SK-N-SH (cell line): Measurements from ENCODE around the gene FOXF2.

Experiments used
- MXI1 ChIP-seq: IDR thresholded peaks from 2 replicates; pipeline ENCODE4 v1.6.1; 2012; ENCODE audit warnings: mild to moderate bottlenecking, low read depth, low read length, improper control_type of control experiment
- POLR2AphosphoS5 ChIP-seq: IDR thresholded peaks from 2 replicates; pipeline ENCODE4 v1.6.1; 2012; ENCODE audit warnings: low read depth, low read length
- RFX5 ChIP-seq: IDR thresholded peaks from 2 replicates; pipeline ENCODE4 v1.6.1; 2012; ENCODE audit warnings: mild to moderate bottlenecking, improper control_type of control experiment, low read length
- TF ChIP-seq, protein P1 (sequence below): fragments of 200-600 bp; sonication (generic); IDR thresholded peaks from 2 replicates; pipeline ENCODE4 v1.6.1; 2017; ENCODE audit warnings: antibody characterized with exemption, mild to moderate bottlenecking, moderate library complexity
- TF ChIP-seq, protein P2 (sequence below): IDR thresholded peaks from 2 replicates; pipeline ENCODE4 v1.4.0; 2012; ENCODE audit warnings: low read depth

DNA sequence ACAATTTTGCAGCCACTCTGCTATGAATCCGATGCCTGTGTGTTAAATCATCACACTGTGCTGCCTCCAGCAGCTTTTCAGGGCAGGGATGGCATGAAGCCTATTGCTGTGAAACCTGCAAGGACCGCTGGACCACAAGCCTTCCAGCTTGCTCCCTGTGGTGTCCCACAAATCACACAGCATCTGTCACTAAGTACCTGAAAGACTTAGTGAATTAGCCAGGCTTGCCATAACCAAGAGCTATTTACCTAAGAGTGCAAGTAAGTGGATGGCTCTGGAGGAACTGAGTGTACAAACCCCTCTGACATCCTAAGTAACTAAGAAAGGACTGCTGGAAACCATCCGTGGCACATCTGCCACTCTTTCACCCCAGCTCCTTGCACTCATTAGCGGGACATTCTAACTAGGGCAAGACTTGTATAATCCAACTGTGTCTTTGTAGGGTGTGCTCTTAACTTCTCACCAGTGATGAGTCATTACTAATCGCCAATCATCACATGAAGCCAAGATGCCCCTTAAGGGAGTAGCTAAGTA, 42.8 kb upstream of the FOXF2 start:
- TF ChIP-seq, protein P1, sequence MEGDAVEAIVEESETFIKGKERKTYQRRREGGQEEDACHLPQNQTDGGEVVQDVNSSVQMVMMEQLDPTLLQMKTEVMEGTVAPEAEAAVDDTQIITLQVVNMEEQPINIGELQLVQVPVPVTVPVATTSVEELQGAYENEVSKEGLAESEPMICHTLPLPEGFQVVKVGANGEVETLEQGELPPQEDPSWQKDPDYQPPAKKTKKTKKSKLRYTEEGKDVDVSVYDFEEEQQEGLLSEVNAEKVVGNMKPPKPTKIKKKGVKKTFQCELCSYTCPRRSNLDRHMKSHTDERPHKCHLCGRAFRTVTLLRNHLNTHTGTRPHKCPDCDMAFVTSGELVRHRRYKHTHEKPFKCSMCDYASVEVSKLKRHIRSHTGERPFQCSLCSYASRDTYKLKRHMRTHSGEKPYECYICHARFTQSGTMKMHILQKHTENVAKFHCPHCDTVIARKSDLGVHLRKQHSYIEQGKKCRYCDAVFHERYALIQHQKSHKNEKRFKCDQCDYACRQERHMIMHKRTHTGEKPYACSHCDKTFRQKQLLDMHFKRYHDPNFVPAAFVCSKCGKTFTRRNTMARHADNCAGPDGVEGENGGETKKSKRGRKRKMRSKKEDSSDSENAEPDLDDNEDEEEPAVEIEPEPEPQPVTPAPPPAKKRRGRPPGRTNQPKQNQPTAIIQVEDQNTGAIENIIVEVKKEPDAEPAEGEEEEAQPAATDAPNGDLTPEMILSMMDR, result no peak
- TF ChIP-seq, protein P2, sequence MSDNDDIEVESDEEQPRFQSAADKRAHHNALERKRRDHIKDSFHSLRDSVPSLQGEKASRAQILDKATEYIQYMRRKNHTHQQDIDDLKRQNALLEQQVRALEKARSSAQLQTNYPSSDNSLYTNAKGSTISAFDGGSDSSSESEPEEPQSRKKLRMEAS, result no peak
- TF ChIP-seq RFX5, result no peak
- TF ChIP-seq POLR2AphosphoS5, result no peak
- TF ChIP-seq MXI1, result no peak
